ENCODE measurements around the gene STAC3.
A peak's percentile ranks its signal among the peaks of the same experiment; 100 is the strongest.

STAC3 gene

GRCh38 chr12:57210461-57210860 is 40.5 kb downstream of the STAC3 start:
- no peak for DNase-seq (ENCODE audit: low spot score)

- DNase-seq (ENCODE audit: low spot score) = no peak
Measured at GRCh38 chr12:57209916-57210315, 41.1 kb downstream of the STAC3 start.

DNA sequence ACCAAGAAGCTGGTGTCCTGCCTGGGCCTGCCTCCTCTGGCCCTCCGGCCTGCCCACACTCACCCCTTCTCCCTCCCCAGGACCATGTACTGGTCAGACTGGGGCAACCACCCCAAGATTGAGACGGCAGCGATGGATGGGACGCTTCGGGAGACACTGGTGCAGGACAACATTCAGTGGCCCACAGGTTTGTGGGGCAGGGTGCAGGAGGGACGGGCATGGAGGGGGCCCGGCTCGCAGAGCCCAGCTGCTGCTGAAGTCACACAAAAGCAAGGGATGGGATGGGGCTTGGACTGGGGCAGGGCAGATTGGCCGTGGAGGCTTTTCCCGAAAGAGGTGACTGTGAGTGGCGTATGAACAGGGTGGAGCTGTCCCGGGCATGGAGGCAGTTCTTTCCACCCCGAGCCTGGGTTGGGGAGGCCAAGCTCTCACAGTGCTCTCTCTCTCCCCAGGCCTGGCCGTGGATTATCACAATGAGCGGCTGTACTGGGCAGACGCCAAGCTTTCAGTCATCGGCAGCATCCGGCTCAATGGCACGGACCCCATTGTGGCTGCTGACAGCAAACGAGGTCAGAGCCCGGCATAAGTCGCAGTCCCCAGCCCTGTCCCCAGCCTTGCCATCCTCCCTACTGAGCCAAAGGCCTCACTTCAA is 42.2 kb downstream of the STAC3 start:
- DNase-seq (ENCODE audit: low spot score) = peak; percentile 77

DNA sequence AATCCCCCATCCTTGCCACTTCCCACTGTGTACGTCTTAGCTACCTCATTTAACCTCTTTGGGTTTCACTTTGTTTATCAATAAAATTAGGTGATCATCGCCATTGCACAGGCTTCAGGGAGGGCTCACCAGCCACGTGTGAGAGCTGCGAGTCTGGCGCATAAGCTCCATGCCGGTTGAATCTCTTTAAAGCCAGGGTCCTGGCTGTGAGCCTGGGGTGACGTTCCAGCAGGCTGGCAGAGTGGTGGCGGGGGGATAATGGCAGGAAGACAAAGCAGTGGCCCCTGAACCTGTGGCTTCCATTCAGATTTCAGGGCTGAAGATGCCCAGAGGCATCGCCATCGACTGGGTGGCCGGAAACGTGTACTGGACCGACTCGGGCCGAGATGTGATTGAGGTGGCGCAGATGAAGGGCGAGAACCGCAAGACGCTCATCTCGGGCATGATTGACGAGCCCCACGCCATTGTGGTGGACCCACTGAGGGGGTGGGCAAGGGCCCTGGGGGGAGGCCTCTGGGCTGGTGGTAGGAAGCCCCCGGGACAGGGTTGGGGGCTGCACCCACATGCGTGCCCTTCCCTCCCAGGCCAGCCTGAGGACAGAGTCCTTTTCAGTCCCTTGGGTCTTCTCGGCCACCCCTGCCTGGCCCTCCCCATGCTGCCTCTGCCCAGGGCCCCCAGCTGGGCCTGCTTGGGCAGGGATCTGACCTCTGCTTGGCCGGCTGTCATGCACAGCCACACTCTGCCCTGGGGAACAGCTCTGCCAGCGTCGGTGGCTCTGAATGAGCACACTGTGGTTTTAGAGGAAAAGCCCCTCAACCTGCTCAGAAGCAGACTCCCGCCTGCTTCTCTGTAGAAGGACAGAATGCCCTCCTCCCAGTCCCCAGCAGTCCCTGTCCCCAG is 43.0 kb downstream of the STAC3 start:
- DNase-seq (ENCODE audit: low spot score) = no peak

DNA sequence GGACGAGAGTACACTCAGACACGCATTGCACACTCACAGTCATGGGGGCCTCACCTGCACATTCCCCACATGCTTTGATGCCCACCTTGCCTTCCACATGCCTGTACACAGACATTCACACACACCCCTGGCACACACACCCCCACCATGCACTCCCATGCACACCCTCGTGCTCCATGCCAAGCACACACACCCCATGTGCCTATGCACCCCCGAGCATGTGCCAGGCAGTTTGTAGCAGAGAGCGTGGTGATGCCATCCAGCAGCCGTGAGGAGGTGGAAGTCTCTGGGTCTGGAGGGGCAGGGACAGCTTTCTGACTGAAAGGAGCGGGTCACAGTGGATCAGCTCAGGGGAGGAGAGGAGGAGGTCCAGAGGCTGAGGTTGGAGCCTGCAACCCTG is 45.1 kb downstream of the STAC3 start:
- DNase-seq (ENCODE audit: low spot score) = no peak

DNA sequence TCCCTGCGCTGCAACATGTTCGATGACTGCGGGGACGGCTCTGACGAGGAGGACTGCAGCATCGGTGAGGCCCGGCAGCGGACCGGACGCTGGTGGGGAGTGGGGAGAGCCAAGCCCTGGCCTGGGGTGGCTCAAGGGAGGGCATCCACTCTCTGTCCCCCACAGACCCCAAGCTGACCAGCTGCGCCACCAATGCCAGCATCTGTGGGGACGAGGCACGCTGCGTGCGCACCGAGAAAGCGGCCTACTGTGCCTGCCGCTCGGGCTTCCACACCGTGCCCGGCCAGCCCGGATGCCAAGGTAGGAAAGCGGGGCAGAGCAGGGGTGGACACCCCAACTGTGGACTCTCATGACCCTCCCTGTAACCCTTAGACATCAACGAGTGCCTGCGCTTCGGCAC is 45.8 kb downstream of the STAC3 start:
- DNase-seq (ENCODE audit: low spot score) = no peak

DNA sequence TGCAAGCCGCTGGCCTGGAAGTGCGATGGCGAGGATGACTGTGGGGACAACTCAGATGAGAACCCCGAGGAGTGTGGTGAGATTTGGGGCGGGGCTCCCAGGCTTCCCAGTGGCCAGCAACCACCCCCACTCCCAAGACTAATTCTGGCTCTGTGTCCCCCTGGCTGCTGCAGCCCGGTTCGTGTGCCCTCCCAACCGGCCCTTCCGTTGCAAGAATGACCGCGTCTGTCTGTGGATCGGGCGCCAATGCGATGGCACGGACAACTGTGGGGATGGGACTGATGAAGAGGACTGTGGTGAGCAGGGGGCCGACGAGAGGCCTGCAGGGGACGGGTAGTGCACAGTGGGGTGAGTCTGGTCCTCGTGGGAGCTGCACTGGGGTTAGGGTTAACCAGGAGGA is 46.5 kb downstream of the STAC3 start:
- DNase-seq (ENCODE audit: low spot score) = no peak

DNA sequence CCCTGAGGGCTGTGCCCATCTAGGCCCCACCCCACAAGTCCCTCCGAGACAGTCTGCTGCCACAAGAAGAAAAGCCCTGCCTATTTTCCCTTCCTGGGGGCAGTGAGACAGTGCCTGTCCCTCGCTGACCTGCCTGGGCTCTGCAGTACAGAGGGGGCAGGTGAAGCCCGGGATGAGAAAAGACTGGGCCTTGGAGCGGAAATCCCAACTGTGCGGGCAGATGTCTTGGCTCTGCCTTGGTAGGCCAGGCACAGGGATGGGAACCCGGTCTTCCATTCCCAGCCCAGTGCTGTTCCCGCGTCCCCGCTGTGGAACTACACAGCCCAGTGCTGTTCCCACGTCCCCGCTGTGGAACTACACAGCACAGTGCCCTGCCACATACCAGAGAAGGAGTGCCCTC is 47.2 kb downstream of the STAC3 start:
- DNase-seq (ENCODE audit: low spot score) = no peak

GRCh38 chr12:57203201-57203600 is 47.8 kb downstream of the STAC3 start:
- DNase-seq (ENCODE audit: low spot score) = no peak

DNA sequence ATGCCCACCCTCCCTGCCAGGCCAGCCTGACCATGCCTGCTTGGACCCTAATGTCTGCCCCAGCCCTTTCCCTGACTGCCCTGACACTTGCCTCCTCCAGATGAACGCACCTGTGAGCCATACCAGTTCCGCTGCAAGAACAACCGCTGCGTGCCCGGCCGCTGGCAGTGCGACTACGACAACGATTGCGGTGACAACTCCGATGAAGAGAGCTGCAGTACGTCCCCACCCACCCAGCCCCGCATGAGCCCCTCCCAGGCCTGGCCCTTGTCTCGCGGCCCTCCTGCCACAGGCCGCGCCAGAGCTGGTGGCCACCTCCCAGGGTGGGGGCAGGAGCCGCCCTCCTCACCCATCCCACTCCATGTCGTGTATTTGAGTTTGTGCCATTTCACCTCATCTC is 48.7 kb downstream of the STAC3 start:
- no peak for DNase-seq (ENCODE audit: low spot score)

GRCh38 chr12:57201631-57202030 is 49.4 kb downstream of the STAC3 start:
- DNase-seq (ENCODE audit: low spot score) = no peak

DNA sequence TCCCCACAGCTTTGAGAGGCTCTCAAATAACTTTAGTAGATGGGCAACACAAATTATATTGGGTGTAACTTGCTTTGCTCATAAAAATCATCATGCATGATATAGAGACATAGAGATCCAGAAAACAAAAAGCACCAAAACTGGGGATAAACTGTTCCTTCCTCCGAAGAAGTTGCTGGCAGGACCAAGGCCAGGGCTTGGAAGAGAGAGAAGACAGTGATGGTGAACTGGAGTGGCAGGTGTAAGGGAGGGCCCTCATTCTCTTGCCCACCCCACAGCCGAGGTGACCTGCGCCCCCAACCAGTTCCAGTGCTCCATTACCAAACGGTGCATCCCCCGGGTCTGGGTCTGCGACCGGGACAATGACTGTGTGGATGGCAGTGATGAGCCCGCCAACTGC is 49.8 kb downstream of the STAC3 start:
- DNase-seq (ENCODE audit: low spot score) = no peak

DNA sequence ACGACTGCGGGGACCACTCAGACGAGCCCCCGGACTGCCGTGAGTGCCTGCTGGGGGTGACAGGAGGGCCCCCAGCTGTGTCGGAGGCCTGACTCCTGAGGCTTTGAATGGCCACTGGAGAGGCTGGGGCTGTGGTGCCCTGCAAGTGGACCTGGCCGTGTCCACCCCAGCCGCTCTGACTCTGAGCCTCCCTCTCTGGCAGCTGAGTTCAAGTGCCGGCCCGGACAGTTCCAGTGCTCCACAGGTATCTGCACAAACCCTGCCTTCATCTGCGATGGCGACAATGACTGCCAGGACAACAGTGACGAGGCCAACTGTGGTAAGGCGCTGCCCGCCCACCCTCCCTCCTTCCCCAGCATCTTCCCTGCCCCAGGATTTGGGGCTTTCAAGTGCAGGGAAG is 50.5 kb downstream of the STAC3 start:
- no peak for DNase-seq (ENCODE audit: low spot score)

DNA sequence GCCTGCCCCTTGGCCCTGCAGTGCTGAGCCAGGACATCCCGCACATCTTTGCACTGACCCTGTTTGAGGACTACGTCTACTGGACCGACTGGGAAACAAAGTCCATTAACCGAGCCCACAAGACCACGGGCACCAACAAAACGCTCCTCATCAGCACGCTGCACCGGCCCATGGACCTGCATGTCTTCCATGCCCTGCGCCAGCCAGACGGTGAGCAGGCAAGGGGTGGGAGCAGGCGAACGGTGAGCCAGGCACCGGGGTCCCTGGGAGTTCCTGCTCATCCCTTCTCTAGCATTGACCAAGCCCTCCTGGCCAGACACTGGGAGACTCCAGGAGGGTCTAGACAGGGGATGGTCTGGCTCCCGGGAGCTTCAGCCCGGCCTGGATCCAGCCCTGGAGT is 51.8 kb downstream of the STAC3 start:
- no peak for DNase-seq (ENCODE audit: low spot score)

- no peak for DNase-seq (ENCODE audit: low spot score)
Measured at GRCh38 chr12:57198329-57198728, 52.7 kb downstream of the STAC3 start.

DNA sequence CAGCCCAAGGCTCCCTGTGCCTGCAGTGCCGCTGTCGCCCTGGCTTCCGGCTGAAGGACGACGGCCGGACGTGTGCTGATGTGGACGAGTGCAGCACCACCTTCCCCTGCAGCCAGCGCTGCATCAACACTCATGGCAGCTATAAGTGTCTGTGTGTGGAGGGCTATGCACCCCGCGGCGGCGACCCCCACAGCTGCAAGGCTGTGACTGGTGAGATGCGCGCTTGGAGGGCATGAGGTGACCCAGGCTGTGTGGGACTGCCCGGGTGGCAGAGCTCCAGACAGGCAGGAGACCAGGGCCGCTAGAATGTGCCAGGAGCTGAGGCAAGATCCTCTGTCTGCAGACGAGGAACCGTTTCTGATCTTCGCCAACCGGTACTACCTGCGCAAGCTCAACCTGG is 54.0 kb downstream of the STAC3 start:
- no peak for DNase-seq (ENCODE audit: low spot score)

GRCh38 chr12:57196439-57196838 is 54.5 kb downstream of the STAC3 start:
- no peak for DNase-seq (ENCODE audit: low spot score)

DNA sequence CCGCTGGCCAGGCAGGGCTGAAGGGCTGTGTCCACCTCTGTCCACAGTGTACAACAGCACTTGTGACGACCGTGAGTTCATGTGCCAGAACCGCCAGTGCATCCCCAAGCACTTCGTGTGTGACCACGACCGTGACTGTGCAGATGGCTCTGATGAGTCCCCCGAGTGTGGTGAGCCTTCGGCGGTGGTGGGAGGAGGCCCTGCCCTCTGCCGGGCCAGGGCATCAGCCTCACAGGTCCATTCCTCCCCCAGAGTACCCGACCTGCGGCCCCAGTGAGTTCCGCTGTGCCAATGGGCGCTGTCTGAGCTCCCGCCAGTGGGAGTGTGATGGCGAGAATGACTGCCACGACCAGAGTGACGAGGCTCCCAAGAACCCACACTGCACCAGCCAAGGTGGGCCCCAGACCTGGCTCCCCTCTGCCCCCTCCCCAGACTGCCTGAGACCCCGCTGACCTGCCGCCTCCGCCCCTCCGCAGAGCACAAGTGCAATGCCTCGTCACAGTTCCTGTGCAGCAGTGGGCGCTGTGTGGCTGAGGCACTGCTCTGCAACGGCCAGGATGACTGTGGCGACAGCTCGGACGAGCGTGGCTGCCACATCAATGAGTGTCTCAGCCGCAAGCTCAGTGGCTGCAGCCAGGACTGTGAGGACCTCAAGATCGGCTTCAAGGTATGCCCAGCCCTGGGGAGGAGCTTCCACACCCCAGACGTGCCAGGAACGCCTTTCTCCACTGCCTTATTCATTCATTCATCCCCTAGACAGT is 55.2 kb downstream of the STAC3 start:
- DNase-seq (ENCODE audit: low spot score) = no peak

DNA sequence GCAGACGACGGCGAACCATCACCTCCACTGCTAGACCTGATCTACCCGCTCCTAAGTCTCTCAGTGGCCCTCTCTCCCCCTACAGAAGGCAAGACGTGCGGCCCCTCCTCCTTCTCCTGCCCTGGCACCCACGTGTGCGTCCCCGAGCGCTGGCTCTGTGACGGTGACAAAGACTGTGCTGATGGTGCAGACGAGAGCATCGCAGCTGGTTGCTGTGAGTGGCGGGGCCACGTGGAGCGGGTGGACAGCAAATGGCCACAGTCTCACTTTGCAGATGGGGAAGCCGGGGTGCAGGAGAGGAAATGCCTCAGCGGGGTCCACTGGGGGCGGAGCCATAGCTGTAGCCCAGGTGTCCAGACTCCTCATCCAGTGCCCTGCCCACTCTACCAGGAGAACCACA is 55.8 kb downstream of the STAC3 start:
- DNase-seq (ENCODE audit: low spot score) = no peak

GRCh38 chr12:57194253-57194652 is 56.7 kb downstream of the STAC3 start:
- no peak for DNase-seq (ENCODE audit: low spot score)

DNA sequence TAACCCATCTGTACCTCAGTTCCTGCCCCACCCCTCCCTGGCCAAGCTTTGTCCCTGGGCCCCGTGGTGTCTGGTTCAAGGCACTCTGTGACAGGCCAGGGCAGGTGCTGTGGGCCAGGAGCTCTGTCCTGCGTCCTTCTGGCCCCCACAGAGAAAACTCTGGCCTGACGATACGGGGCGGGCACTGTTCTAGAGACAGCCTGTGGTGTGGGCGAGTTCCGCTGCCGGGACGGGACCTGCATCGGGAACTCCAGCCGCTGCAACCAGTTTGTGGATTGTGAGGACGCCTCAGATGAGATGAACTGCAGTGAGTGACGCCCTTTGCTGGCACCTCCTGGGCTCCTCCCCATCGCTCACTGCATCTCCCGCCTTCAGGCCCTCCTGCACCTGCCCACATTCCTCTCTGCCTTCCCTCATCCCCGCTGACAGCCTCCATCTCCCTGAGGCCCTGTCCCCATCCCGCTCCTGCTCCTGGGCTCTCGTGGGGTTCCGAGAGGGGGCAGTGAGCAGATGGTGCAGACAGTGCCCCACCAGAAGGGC is 57.2 kb downstream of the STAC3 start:
- no peak for DNase-seq (ENCODE audit: low spot score)
